Measurements from ENCODE around the gene TCF21. TPM values are rescaled to one million over a fixed set of nuclear protein-coding genes. Genes with fewer than 3 reads are reported as not detected.

TCF21 gene
- total and polyA plus RNA-seq, 2 of the 13 experiments (the other 11 are each of a cell fraction or from before 2014, with no cell fraction given), result not detected

GRCh38 chr6:133916650-133917151 is 27.8 kb downstream of the TCF21 start (continued):
- TF ChIP-seq ARID4A (CRISPR knock-in tag; IDR thresholded peaks at IDR 0.05; ENCODE audit: borderline replicate concordance), result no peak
- TF ChIP-seq ZNF512B (CRISPR knock-in tag; IDR thresholded peaks at IDR 0.05; ENCODE audit: borderline replicate concordance), result no peak
- TF ChIP-seq FOSL1 (CRISPR knock-in tag; IDR thresholded peaks at IDR 0.05; ENCODE audit: borderline replicate concordance), result no peak
- no peak for TF ChIP-seq TBX3 (IDR thresholded peaks at IDR 0.05; ENCODE audit: borderline replicate concordance)
- TF ChIP-seq SAP130 (CRISPR knock-in tag; IDR thresholded peaks at IDR 0.05; ENCODE audit: low read depth), result no peak
- no peak for TF ChIP-seq MXD4 (CRISPR knock-in tag; IDR thresholded peaks at IDR 0.05)
- peak; percentile 32; the same call in 1 of the 2 replicates for TF ChIP-seq ZMYM4 (CRISPR knock-in tag; IDR thresholded peaks at IDR 0.05)
- no peak for TF ChIP-seq ZNF737 (CRISPR knock-in tag; IDR thresholded peaks at IDR 0.05; ENCODE audit: borderline replicate concordance)
- no peak for TF ChIP-seq ZNF781 (CRISPR knock-in tag; IDR thresholded peaks at IDR 0.05; ENCODE audit: borderline replicate concordance, not compliant biosample characterization)
- TF ChIP-seq ARID3A (IDR thresholded peaks at IDR 0.05; ENCODE audit: low read depth, low read length), result 0 out of 2 replicates have a peak, but pooled peaks have one; percentile 41
- TF ChIP-seq BRCA1 (CRISPR knock-in tag; IDR thresholded peaks at IDR 0.05), result 0 out of 2 replicates have a peak, but pooled peaks have one; percentile 34
- TF ChIP-seq ZNF17 (CRISPR knock-in tag; IDR thresholded peaks at IDR 0.05), result no peak
- TF ChIP-seq ZNF256 (CRISPR knock-in tag; conservative IDR thresholded peaks at IDR 0.05), result no peak
- peak; percentile 84 for TF ChIP-seq SMC3 (IDR thresholded peaks at IDR 0.05; ENCODE audit: low read length)
- TF ChIP-seq ZNF451 (CRISPR knock-in tag; IDR thresholded peaks at IDR 0.05), result no peak
- peak; percentile 93 for TF ChIP-seq CTCF (CRISPR knock-in tag; IDR thresholded peaks at IDR 0.05)
- TF ChIP-seq ZNF800 (CRISPR knock-in tag; IDR thresholded peaks at IDR 0.05), result no peak
